Ovary (tissue), 9 donors: ENCODE data around the gene ERBB2. TPM values are rescaled to one million over a fixed set of nuclear protein-coding genes. Genes with fewer than 3 reads are reported as not detected.
"Not testable (repeated sequence)": the region's sequence is repeated elsewhere in the genome, so short reads cannot be mapped to it uniquely, and the experiment has no call there.

ENCODE experiments used
- DNase-seq, 5 donors: peaks; one replicate each; pipeline ENCODE4 v3.0.0-alpha.2; 2019 to 2020
- H3K27ac ChIP-seq, 2 donors: fragments of 200-600 bp; one replicate each; pipeline versions ENCODE4 v1.5.1 to v1.8.0; 2019 to 2022
- H3K27me3 ChIP-seq: fragments of 200-600 bp; one replicate; pipeline ENCODE4 v1.8.0; 2022
- H3K36me3 ChIP-seq: fragments of 200-600 bp; sonication (generic); one replicate; pipeline ENCODE4 v1.5.1; 2019
- H3K4me1 ChIP-seq: one replicate; pipeline ENCODE4 v1.8.1; 2013; ENCODE audit warnings: mild to moderate bottlenecking, moderate library complexity; ENCODE audit not compliant: insufficient read depth
- H3K4me3 ChIP-seq: fragments of 200-600 bp; sonication (generic); one replicate; pipeline ENCODE4 v1.5.1; 2017
- H3K9me3 ChIP-seq, 2 donors: fragments of 200-600 bp in 1 of 2; sonication (generic) in 1 of 2; one replicate each; pipeline versions ENCODE4 v1.5.1 to v1.8.1; 2013 to 2019; ENCODE audit warnings: mild to moderate bottlenecking in 1 of 2, moderate library complexity in 1 of 2
- EP300 ChIP-seq: sonication (generic); formaldehyde crosslinking; IDR thresholded peaks from one replicate; pipeline ENCODE4 v1.6.1; 2017; ENCODE audit warnings: antibody characterized with exemption
- POLR2A ChIP-seq: fragments of 450-650 bp; IDR thresholded peaks from one replicate; pipeline ENCODE4 v1.6.1; 2017; ENCODE audit warnings: antibody characterized with exemption, mild to moderate bottlenecking, moderate library complexity
- WGBS, 3 donors: extraction: QIAGEN DNeasy Blood & Tissue Kit in 1 of 3; methylation state at CpG; one replicate each; pipeline versions ENCODE4 v1.1.5 to v1.1.7; 2013 to 2017; 5-methylcytosine and 5-hydroxymethylcytosine counted together
- intact Hi-C, 4 donors: fragments of 100-400 bp; cut with DNase I; formaldehyde crosslinking; loops; one replicate each; pipeline versions ENCODE4 v1.11.0 to v1.15.1; 2022 to 2023
- polyA plus RNA-seq, 2 donors: library from polyadenylated mRNA; stranded (reverse); fragments of 200-250 nt in 1 of 2; fragments of 350-450 nt in 1 of 2; fragmentation: Illumina TruSeq in 1 of 2; extraction: RNeasy Lipid Tissue Mini Kit (QIAGEN cat#74804) in 1 of 2; gene quantifications; one replicate each; pipeline ENCODE4 v1.2.3, GENCODE V29; 2013 to 2014
- total RNA-seq, 7 donors: library from RNA; depleted of rRNA in 2 of 7; stranded (reverse); fragments of >200 nt in 2 of 7; fragmentation: NEBNext Ultra II Directional in 3 of 7; extraction: Animal tissue kit (Norgen Biotek cat#: 25700) in 3 of 7; gene quantifications; one replicate each; pipeline versions ENCODE4 v1.1.0 to v1.2.4, GENCODE V29; 2016 to 2023
- TF ChIP-seq, protein P1 (sequence below), 3 donors: fragments of 450-650 bp in 2 of 3; fragments of 200-600 bp in 1 of 3; IDR thresholded peaks; one replicate each; pipeline versions ENCODE4 v1.5.1 to v1.8.0; 2016 to 2022; ENCODE audit warnings: antibody characterized with exemption in 3 of 3, mild to moderate bottlenecking in 1 of 3
- donor health status: DM: no; HTN: no; CAD: no; lungs with moderate emphysema.
- donor health status: DM: no; HTN: no; CAD: no.
- donor health status: Bipolar disorder and iron deficiency.
- donor health status: DM: yes; HTN: yes; CAD: no.
- donor health status: DM: no; HTN: no; CAD: no.
- donor health status: DM: yes; HTN: yes; CAD: no.

The ERBB2 gene
- total and polyA plus RNA-seq, 9 donors = 20.1 to 66.3 (median 50.6) TPM

DNA sequence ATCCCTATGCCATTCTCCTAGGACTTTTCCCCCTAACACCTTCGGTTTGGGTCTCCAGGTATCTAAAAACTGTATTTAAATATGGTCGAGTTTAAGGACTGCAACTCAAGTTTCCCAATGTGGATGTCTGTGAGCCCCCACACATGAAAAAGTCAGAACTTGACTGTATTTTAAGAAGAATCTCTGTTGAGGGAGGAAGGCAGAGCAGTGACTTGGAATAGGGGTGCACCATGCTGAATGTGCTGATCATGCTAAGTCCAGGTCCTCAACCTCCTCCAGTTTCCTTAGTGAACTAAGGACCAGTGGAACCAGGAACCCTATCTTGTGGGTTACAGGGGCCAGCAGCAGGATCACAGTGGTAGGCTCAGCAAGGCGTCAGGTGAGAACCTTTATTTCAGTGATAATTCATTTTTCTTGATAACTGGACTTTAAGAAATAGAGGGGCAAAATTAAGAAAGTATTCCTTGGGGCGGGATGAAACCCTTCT lies 57.4 kb downstream of the ERBB2 start:
- DNase-seq = no peak
- Histone ChIP-seq H3K4me3 (no peak overlapping the region), H3K27ac (no peak overlapping the region), H3K27me3 (no peaks in the 10 kb centered on the region), H3K36me3 (no peaks in the 10 kb centered on the region), H3K9me3 (no peaks in the 10 kb centered on the region), H3K4me1 (no peaks in the 10 kb centered on the region)
- intact Hi-C loops = no loop called here
- no peak for TF ChIP-seq EP300
- 73 to 75% (median 73%) methylated on average over 4 of the region's 4 CpGs for WGBS, 3 donors

DNA sequence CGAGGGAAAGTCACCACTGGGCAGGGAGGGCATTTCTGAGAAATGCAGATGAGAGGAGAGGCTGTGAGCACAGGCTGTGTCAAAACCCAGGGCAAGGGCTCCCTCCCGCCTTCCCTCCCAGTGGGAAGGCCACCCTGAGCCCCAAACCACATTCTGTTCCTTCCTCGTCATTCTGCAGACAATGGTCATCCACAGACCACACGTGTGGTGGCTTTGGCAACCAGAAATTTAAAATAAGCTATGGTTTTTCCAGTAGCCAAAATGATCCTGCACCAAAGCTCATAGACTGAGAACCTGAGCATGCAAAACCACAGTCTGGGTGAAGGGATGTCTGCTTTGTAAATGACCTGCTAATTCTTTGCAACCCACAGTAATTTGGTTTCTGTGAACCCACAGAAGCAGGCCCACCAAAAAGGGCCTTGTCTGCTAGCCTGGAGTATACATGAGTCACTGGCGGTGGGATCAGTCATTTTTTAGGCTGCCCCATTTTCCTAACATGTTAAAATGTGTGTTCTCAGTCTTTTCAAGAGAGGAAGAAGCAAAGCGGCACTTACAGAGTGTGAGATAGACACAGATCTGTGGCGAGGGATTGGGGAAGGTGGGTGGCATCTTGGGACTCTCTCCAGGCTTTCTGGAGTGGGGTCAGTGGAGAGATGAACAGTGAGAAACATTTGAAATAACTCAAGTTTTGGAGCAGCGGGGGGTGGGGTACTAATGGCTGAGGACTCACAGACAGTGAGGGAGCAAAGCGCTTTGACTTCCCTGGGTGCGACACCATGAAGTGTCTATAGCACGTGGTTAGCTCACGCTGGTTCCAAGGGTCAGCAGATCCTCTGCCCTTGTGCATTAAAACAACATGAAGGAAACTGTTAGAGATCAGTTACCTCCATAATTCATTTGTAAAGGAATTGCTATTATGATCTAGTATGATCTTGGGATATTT lies 58.3 kb downstream of the ERBB2 start:
- Histone ChIP-seq H3K27me3 (no peaks in the 10 kb centered on the region), H3K4me1 (no peaks in the 10 kb centered on the region), H3K9me3 (no peaks in the 10 kb centered on the region), H3K36me3 (no peaks in the 10 kb centered on the region), H3K4me3 (no peak overlapping the region), H3K27ac (no peak overlapping the region)
- intact Hi-C loops = no loop called here
- no peak for DNase-seq
- WGBS, 3 donors = 62 to 64% (median 63%) methylated on average over 12 of the region's 12 CpGs
- TF ChIP-seq POLR2A = no peak
- TF ChIP-seq, protein P1, sequence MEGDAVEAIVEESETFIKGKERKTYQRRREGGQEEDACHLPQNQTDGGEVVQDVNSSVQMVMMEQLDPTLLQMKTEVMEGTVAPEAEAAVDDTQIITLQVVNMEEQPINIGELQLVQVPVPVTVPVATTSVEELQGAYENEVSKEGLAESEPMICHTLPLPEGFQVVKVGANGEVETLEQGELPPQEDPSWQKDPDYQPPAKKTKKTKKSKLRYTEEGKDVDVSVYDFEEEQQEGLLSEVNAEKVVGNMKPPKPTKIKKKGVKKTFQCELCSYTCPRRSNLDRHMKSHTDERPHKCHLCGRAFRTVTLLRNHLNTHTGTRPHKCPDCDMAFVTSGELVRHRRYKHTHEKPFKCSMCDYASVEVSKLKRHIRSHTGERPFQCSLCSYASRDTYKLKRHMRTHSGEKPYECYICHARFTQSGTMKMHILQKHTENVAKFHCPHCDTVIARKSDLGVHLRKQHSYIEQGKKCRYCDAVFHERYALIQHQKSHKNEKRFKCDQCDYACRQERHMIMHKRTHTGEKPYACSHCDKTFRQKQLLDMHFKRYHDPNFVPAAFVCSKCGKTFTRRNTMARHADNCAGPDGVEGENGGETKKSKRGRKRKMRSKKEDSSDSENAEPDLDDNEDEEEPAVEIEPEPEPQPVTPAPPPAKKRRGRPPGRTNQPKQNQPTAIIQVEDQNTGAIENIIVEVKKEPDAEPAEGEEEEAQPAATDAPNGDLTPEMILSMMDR (IDR thresholded peaks at IDR 0.05) = no peak
- no peak for TF ChIP-seq EP300

DNA sequence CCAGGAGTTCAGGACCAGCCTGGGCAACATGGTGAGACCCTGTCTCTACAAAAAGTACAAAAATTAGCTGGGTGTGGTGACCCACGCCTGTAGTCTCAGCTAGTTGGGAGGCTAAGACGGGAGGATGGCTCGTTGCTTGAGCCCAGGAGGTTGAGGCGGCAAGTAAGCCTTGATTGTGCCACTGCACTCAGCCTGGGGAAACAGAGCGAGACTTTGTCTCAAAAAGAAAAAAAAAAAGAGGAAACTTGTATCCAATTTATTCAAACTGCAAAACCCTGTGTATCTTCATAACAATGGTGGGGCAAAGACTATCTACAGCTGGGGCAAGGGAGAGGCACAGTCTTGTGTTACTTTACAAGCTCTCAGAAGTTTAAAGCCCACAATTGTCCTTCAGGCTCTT lies 59.3 kb downstream of the ERBB2 start:
- TF ChIP-seq, protein P1 (IDR thresholded peaks at IDR 0.05) = no peak
- no peak for TF ChIP-seq EP300
- intact Hi-C loops = no loop called here
- H3K4me3 ChIP-seq = no peak overlapping the region
- no peaks in the 10 kb centered on the region for H3K9me3 ChIP-seq
- 83 to 87% (median 86%) methylated on average over 5 of the region's 5 CpGs for WGBS, 3 donors
- H3K36me3 ChIP-seq = no peaks in the 10 kb centered on the region
- no peak for DNase-seq
- no peak overlapping the region for H3K27ac ChIP-seq
- H3K27me3 ChIP-seq = no peaks in the 10 kb centered on the region
- H3K4me1 ChIP-seq = no peaks in the 10 kb centered on the region

DNA sequence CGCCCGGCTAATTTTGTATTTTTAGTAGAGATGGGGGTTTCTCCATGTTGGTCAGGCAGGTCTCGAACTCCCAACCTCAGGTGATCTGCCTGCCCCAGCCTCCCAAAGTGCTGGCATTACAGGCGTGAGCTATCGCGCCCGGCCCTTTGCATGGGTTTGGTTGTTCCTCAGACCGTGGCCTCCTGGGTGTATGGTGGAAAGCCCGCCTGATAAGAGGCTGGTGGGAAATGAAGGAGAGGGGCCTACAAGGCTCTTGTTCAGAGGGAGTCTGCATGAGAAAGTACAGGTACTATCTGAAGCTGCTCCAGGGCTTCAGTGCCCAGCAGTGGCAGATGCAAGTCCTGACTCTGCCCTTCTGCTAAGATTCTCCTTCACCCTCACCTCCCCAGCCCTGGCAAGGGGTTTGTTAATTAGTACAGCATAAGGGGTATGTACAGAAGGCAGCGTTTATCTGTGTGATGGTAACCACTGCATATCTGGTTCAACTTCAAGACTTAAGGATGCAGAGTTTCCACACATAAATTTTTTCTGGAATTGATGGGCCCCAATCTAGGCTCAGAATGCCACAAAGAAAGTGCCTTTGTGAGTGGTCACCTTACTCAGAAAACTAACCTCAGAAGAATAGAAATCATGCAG lies 62.1 kb downstream of the ERBB2 start:
- no peaks in the 10 kb centered on the region for H3K4me1 ChIP-seq
- H3K27me3 ChIP-seq = no peaks in the 10 kb centered on the region
- 89 to 92% (median 90%) methylated on average over 10 of the region's 10 CpGs for WGBS, 3 donors
- DNase-seq = no peak
- intact Hi-C loops = no loop called here
- no peak overlapping the region for H3K27ac ChIP-seq
- no peak overlapping the region for H3K4me3 ChIP-seq
- TF ChIP-seq EP300 (no peak), POLR2A (no peak)
- no peaks in the 10 kb centered on the region for H3K9me3 ChIP-seq
- H3K36me3 ChIP-seq = no peaks in the 10 kb centered on the region

DNA sequence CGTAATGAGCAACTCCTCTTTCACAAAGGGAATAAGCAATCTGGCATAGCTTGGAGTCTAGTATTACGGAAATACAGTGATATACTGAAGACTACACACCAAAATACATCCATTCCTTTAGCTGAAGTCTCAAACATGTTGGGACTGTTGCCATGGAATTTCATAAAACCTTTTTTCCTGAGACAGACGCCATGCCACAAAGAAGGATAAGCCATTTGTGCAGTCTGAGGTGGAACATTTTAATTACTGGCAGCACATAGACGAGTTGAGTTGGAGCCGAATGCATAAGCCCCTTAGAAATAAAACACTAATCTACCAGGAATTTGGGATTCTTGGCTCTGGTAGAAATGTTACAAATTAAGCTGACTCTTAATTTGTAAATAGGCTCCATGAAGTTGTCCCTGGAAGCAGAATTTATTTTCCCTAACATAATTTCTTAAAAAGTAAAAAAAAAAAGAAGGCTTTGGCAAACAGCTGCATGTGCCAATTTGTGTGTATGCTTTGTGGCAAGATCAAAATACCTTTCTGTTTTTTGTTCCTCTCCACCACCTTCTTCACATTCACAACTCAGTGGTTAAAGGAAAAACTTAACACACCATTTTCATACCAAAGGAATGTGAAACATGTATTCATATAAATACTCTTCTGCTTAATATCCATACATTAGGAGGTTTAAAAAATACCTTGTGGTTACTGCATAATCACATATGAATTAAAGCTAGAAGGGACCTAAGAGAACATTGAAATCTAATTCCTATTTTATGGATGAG lies 63.4 kb downstream of the ERBB2 start:
- no peak for TF ChIP-seq POLR2A
- TF ChIP-seq, protein P1 (IDR thresholded peaks at IDR 0.05) = no peak
- TF ChIP-seq EP300 = no peak
- no peaks in the 10 kb centered on the region for H3K9me3 ChIP-seq
- WGBS, 3 donors = 6 to 14% (median 13%) methylated on average over 5 of the region's 5 CpGs
- H3K27me3 ChIP-seq = no peaks in the 10 kb centered on the region
- intact Hi-C loops = no loop called here
- DNase-seq = no peak
- no peak overlapping the region for H3K4me3 ChIP-seq
- no peaks in the 10 kb centered on the region for H3K4me1 ChIP-seq
- H3K36me3 ChIP-seq = no peaks in the 10 kb centered on the region
- no peak overlapping the region for H3K27ac ChIP-seq

DNA sequence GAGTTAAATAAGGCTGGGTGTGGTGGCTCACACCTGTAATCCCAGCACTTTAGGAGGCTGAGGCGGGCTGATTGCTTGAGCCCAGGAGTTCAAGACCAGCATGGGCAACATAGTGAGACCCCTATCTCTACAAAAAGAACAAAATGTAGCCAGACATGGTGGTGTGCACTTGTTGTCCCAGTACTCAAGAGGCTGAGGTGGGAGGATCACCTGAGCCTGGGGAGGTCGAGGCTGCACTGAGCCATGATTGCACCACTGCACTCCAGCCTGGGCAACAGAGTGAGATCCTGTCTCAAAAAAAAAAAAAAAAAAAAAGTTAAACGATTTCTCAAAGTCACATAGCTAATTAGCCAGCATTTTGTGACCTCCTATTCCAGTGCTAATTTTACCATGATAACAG lies 64.3 kb downstream of the ERBB2 start:
- H3K27me3 ChIP-seq, H3K36me3 ChIP-seq, H3K4me1 ChIP-seq, H3K9me3 ChIP-seq, DNase-seq, intact Hi-C loops, H3K4me3 ChIP-seq, H3K27ac ChIP-seq: not testable (repeated sequence)
- WGBS, 3 donors = 63 to 68% (median 65%) methylated on average over 3 of the region's 3 CpGs
